Tongue (tissue), 2 donors: ENCODE data around the gene CYP1A1. TPM values are rescaled to one million over a fixed set of nuclear protein-coding genes. Genes with fewer than 3 reads are reported as not detected.
A peak's percentile ranks its signal among the peaks of the same experiment; 100 is the strongest.
"Not testable (repeated sequence)": the region's sequence is repeated elsewhere in the genome, so short reads cannot be mapped to it uniquely, and the experiment has no call there.

Experiments
- DNase-seq: peaks from one replicate; pipeline ENCODE4 v3.0.0-alpha.2; 2015
- total RNA-seq: library from RNA; depleted of rRNA; stranded (reverse); fragments of >200 nt; gene quantifications from one replicate; pipeline ENCODE4 v1.2.3, GENCODE V29; 2014

CYP1A1 gene, protein sequence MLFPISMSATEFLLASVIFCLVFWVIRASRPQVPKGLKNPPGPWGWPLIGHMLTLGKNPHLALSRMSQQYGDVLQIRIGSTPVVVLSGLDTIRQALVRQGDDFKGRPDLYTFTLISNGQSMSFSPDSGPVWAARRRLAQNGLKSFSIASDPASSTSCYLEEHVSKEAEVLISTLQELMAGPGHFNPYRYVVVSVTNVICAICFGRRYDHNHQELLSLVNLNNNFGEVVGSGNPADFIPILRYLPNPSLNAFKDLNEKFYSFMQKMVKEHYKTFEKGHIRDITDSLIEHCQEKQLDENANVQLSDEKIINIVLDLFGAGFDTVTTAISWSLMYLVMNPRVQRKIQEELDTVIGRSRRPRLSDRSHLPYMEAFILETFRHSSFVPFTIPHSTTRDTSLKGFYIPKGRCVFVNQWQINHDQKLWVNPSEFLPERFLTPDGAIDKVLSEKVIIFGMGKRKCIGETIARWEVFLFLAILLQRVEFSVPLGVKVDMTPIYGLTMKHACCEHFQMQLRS
- 0.51 TPM for total RNA-seq

DNA sequence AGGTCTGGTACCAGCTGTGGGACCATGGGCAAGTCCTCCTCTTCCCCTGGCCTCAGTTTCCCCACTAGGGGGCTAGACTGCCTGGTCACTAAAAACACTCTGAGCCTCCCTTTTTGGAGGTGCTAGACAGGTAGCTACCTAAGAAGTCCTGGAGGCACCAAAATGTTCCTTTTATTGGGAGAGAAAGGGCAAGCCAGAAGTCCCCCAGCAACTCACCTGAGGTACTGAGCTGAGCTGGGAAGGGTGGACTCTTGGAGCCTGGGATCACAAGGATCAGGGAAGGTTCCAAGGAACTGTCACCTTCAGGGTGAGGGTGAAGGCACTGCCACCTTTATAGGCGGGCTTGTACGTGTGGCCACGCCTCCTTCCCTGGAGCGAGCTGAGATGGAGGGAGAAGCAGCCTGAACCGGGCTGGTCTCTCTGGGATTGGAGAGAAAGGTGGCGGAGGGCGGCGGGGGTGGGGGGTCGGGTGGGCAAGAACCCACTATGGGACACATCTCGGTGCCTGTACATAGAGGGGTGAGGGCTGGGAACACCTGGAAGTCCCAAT lies at the start of gene CYP1A1:
Gene CYP1A1, minus strand, starts transcription at position 304 of the 550 bp plus-strand sequence. CDS start 2,431 bp downstream, outside the sequence.
- DNase-seq, result no peak

DNA sequence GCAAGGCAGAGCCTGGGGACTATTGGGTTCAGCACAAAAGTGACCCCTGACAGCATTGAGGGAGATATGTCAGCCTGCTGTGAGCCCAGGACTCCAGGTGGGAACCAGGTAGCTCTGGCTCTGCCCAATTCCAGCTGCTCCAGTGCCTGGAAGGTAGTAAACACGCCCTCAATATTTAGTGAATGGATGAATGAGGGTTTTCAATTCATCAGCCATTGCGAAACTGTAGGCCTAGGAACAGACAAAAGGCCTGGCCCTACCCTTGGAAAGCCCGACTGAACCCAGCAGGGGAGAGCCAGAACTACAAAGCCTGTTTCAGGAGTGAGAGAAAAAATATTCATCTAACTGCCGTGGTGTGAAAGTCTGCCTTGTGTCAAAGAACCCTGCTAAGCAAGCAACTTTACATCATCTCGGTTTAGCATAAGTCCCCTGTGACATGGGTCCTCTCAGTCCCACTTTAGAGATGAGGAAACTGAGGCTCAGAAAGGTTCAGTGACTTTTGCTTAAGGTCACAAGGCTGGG lies 48.5 kb upstream of the CYP1A1 start:
- no peak for DNase-seq

DNA sequence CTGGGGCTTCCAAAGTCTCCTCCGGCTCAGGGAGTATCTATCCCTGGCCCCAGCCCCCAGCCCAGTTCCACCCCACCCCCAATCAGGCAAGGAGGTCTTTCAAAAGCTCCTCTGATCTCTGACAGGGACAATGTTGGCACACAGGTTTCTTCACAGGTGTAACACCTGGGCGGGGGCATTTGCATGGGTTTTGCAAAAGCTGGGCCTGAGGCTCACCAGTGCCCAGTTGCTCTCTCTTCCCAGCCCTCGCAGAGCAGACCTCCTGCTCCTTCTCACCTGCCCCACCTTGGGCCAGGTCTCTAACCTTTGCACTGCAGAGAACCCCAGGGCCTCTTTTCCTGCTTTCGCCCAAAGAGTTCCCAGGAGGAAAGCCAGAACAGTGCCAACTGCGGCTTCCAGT lies 48.0 kb upstream of the CYP1A1 start:
- no peak for DNase-seq

DNA sequence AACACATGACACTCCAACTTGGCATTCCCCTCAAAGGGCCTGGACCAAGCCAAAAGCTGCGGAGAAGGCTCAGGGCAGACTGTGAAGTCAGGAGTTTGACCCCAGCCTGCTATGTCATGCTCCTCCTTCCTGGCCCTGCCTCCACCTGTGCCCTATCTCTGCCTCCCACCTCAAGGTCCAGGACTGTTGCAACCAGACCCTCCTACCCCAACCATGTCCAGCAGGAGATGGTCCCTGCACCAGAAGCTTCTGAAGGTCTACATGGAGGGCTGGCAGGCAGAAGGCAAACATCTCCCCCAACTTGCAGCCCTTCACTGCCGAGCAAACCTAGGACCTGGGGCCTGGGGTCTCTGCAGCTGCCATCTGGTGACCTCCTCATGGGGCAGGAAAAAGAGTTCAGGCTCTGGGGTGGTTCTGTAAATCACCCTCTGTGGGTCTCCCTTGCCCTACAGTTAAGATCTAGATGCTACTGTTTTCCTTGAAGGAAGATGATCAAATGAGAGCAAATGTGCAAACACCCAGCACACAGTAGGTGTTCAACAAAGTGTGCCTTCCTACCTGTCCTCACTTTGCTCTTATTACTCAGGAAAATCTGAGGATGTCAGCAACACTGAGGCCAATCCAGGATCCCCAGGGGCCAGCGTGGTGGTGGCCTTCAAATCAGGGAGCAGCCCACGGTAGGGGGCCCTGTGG lies 45.0 kb upstream of the CYP1A1 start:
- no peak for DNase-seq

DNA sequence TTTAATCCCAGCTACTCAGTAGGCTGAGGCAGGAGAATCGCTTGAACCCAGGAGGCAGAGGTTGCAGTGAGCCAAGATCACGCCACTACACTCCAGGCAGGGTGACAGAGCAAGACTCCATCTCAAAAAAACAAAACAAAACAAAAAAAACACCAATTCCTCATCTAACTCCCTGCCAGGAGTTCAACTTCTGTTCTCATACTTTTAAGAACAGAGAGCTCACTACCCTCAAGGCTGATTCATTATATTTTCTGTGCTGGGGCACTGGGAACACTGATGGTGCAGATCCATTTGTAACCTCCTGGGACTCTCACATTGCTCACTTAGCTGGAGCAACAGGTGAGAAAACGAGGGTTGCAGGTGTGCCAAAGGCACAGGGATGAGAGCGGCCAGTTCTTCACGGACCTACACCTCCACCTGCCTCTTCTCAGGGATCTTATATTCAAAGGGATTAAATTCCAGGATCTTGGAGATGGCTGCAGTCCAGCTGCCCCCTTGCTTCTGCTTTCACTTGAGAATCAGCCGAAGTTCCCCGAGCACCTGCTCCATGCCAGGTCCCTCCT lies 44.2 kb upstream of the CYP1A1 start:
- DNase-seq, result no peak

DNA sequence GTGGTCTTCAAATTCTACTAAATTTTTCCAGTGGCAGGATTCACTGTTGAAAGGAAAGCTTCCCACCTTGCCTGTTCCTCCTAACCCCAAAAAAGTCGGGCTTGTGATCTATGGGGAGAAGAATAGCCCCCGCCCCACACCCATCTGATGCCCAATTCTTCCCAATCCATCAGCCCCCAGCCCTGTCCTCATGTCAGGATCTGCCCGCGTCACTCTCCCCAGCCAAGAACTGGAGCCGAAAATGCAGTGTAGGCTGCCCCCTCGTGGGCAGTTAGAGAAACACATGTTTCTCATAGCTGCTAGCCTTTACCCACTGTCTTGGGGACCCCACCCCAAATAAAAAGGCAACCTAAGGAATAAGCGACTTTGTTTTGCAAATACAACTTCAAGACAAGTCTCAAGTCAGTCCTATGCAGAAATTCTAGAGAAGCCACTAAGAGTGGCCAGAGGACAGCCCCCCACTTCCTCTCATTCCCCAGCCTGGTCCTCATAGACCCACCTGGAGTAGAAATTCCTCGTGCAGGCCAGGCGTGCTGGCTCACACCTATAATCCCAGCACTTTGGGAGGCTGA lies 43.5 kb upstream of the CYP1A1 start:
- peak; percentile 80 for DNase-seq

DNA sequence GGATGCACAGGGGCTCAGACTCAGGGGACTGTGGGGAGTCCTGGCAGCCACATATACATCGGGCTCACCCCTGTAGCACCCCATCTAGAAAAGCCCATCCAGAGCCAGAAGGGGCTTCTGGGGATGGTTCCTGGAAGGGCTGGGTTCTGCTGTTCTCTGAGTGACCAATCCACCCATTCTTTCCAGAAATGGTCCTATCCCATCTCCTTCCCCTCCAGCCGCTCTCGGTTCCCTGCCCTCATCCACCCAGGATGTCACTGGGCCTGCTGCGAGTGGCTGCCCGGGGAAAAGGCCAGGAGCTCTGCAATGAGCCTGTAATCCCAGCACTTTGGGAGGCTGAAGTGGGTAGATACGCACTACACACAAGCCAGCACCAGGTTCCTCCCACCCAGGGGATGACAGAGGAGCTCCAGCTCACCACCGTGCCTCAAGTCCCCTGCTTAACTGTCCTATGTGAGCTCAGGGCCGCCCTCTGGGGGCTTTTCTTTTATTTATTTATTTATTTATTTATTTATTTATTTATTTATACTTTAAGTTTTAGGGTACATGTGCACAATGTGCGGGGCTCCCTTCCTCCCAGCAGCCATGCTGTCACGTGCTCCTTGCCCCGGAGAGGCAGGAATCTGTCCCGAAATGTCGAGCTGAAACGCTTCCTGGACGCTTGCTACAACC lies 42.9 kb upstream of the CYP1A1 start:
- DNase-seq, result no peak

DNA sequence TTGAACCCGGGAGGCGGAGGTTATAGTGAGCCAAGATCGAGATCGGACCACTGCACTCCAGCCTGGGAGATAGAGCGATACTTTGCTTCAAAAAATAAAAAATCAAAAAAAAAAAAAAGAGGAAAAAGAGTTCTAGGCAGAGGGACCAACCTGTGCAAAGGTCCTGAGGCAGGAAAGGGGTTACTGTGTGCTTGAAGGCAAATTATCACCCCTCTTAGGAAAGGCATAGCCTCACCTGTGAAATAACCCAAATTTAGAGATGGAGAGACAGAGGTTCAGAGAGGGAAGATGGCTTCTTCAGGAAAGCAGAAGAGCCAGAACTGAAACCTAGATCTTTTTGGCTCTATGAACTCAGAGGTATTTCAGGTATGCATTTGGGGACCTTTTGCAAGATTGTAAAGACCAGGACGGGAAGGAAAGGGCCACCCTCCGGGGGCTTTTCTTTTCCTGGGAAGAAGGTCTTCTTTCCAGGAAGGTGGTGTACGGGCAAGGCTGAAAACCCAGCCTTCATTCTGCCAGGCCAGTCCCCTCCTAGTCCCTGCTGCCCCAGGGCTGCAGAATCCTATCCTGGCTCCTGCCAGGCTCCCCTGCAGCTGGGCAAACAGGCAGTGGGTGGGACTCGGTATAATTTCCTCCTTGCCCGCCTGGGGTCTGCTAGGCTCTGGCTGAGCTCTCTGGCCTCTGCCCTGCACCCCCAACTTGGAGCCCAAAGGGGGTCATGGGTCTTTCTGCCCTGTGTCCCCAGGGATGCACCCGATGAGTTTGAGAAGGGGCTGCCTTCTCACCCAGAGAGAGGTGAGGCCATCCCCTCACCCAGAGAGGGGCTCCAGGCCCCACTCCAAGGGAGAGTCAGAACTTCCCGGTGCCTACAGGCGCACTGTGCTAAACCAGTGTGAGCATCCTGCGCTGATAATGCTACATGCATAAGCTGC lies 42.1 kb upstream of the CYP1A1 start:
- DNase-seq, result no peak

DNA sequence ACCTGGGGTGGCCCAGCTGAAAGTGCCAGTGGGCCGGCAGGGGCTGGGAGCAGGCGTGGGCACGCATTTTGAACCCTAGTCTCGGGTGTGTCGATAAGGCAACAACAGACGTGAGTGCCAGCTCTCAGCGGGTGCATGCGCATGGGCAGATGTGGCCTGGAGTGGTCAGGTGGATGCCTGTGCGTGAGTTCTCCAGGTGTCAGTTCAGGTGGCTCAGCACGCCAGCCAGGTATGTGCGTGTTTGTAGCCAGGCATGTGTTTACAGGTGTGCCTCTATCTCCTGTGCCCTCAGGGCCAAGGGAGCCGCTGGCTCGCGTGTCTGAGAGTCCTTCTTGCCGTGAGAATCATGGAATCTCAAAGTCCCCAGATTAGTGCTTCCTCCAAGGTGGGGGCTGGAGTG lies 38.1 kb upstream of the CYP1A1 start:
- no peak for DNase-seq

DNA sequence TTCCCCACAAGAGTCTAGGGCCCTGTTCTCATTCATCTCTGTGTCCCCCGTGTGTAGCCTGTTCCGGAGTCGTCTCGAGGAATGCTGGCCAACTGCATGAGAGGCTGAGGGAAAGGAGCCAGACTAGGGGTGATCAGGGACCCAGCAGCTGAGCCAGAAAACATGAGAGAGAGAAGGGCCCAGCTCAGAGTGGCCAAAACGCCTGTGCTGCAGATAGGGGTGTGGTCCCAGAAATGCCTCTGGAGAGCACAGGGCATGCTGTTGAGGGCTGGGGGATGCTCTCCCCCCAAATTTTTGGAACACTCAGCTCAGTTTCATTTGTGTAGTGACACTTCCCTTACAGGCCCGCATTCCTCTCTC lies 37.4 kb upstream of the CYP1A1 start:
- DNase-seq, result peak; percentile 65

DNA sequence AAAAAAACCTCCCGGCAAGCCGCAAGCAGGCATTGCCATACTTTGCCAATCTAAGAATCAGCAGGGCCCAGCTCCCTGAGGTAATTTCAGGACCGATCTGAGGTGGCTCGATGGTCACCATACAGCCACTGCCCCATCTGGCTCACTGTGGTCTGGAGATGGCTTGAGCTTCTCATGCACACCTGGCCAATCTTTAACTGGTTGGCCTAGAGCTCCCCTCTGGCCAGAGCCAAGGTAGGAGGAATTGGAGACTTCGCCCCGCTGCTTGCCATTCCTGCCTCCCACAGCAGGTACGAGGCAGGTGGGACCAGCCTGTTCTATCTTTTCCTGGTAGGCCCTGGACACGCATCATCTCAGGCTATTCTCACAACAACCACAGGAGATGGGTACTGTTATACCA lies 33.4 kb upstream of the CYP1A1 start:
- DNase-seq, result no peak

DNA sequence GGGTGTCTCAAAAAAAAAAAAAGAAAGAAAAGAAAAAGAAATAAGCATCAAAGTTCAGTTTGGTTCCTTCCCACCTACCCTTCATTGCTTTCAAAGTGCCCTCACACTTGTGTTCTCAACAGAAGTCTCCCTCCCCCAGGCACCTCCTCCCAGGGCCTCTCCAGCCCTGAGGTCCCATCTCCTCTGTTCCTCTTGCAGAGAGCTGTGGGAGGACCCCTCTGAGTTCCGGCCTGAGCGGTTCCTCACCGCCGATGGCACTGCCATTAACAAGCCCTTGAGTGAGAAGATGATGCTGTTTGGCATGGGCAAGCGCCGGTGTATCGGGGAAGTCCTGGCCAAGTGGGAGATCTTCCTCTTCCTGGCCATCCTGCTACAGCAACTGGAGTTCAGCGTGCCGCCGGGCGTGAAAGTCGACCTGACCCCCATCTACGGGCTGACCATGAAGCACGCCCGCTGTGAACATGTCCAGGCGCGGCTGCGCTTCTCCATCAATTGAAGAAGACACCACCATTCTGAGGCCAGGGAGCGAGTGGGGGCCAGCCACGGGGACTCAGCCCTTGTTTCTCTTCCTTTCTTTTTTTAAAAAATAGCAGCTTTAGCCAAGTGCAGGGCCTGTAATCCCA lies 29.4 kb upstream of the CYP1A1 start:
- no peak for DNase-seq

DNA sequence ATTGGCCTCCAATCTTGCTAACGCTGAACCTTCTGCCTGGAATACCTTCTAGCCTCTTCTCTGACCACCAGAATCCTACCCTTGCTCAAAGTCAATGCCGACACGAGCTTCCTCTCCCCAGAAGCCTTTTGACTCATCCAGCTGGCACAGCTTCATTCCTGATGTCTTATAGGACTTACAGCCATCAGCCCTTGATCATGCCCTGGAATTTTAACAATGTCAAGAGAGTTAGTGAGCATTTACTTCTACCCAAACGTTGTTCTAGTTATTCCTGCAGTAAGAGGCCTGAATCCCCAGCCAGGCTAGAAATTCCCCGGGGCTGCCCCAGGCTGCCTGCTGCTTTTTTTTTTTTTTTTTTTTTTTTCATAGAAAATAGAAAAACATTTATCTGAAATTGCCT lies 27.2 kb upstream of the CYP1A1 start:
- peak; percentile 27 for DNase-seq

DNA sequence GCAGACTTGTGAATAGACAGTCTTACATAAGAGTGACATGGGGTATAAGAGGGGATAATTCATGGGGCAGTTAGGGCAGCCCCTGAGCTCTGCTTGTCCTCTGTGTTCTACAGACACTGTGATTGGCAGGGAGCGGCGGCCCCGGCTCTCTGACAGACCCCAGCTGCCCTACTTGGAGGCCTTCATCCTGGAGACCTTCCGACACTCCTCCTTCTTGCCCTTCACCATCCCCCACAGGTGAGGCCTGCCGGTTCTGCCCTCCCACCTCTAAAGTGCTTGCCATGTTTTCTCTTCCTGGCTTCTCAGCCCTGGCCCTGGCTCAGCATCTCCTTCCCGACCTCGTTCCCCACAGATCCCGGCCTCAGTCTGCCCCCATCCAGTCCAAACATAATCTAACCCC lies 26.7 kb upstream of the CYP1A1 start:
- DNase-seq, result no peak

DNA sequence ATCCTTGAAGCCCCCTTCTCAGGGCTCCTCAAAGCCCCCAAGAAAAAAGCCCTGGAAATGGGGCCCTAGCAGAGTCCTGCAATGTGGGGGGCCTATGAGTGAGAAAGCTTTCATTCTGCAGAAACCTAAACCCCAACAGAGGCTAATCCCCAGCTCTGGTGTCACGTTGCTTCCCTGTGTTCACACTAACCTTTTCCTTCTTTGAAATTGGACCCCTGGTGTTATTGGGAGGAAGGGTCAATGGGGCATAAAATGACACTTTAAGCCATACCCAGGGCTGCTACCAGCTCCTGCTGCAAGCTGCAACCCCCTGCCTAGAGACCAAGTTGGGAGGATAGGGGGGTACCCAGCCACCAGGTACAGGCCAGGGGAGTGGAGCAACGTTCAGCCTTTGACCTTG lies 25.4 kb upstream of the CYP1A1 start:
- no peak for DNase-seq

DNA sequence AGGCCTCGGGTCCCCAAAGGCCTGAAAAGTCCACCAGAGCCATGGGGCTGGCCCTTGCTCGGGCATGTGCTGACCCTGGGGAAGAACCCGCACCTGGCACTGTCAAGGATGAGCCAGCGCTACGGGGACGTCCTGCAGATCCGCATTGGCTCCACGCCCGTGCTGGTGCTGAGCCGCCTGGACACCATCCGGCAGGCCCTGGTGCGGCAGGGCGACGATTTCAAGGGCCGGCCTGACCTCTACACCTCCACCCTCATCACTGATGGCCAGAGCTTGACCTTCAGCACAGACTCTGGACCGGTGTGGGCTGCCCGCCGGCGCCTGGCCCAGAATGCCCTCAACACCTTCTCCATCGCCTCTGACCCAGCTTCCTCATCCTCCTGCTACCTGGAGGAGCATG lies 24.5 kb upstream of the CYP1A1 start:
- no peak for DNase-seq

DNA sequence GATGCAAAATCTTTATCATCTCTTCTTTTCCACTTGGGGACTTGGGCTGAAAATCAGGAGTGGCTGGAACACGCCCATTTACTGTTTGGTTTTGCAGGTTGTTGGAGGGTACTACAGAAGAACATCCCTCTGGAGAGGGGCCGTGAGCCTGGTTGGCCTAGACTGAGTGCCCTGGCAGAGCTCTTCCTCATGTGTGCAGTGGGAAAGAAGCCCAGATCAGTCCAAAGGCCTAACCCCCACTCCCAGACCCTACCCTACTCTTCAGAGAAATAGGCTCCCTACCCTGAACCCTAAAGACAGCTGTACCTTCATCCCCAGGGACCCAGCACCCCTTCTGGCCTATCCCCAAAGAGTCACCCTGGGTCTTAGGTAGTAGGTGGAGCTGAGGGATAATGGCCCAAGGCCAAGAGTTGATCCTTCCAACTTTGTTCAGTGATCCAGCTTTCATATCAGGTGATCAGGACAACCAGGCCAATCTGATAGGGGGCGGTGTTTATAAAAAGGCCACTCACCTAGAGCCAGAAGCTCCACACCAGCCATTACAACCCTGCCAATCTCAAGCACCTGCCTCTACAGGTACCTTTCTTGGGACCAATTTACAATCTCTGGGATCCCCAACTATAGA lies 23.1 kb upstream of the CYP1A1 start, which contains the start of gene CYP1A2:
Gene CYP1A2, plus strand, starts transcription at position 524 of the 625 bp plus-strand sequence. CDS start 894 bp downstream, outside the sequence.
- DNase-seq, result no peak

DNA sequence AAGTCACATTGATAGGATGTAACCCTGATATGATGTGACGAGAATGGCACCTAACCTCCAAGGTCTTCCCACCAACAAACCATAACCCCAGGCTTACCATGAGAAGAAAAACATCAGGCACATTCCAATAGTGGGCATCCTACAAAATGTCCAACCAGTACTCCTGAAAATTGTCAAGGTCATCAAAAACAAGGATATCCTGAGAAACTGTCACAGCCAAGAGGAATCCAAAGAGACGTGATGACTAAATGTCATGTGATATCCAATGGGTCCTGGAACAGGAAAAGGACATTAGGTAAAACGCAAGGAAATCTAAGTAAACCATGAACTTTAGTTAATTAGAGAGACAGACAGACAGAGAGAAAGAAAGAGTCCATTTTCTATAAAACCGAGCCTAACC lies 21.1 kb upstream of the CYP1A1 start:
- DNase-seq, result no peak

DNA sequence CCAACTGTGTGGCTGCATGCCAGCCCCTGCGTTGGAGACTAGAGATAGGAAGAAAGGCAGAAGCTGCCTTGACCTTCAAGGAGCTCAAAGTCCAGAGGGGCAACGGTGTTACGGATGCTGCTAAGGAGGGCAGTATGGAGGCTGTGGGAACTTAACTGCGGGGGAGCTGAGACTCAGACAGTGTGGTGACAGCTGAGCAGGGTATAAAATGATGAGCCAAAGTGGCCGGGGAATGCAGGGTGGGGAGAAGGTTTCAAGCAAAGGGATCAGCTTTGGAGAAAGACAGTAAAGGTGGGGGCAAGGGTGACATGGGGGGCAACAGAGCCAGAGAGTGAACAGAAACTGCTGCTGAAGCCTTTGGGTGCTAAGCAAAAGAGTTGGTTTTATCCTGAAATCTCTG lies 17.1 kb upstream of the CYP1A1 start:
- DNase-seq, result no peak

DNA sequence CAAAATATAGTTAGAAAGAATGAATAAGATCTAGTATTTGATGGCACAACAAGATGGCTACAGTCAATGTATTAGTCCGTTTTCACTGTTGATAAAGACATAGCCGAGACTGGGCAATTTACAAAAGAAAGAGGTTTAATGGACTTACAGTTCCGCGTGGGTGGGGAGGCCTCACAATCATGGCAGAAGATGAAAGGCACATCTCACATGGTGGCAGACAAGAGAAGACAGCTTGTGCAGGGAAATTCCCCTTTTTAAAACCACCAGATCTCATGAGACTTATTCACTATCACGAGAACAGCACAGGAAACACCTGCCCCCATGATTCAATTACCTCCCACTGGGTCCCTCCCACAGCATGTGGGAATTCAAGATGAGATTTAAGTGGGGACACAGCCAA lies 12.9 kb upstream of the CYP1A1 start:
- DNase-seq, result not testable (repeated sequence)
